Putamen (tissue), 1 donor: ENCODE data around the gene NEK8.
A peak's percentile ranks its signal among the peaks of the same experiment; 100 is the strongest.
"Not testable (repeated sequence)": the region's sequence is repeated elsewhere in the genome, so short reads cannot be mapped to it uniquely, and the experiment has no call there.

ENCODE experiments used
- DNase-seq: peaks from one replicate; pipeline ENCODE4 v3.0.0-alpha.2; 2016; ENCODE audit warnings: low spot score

Gene NEK8

DNA sequence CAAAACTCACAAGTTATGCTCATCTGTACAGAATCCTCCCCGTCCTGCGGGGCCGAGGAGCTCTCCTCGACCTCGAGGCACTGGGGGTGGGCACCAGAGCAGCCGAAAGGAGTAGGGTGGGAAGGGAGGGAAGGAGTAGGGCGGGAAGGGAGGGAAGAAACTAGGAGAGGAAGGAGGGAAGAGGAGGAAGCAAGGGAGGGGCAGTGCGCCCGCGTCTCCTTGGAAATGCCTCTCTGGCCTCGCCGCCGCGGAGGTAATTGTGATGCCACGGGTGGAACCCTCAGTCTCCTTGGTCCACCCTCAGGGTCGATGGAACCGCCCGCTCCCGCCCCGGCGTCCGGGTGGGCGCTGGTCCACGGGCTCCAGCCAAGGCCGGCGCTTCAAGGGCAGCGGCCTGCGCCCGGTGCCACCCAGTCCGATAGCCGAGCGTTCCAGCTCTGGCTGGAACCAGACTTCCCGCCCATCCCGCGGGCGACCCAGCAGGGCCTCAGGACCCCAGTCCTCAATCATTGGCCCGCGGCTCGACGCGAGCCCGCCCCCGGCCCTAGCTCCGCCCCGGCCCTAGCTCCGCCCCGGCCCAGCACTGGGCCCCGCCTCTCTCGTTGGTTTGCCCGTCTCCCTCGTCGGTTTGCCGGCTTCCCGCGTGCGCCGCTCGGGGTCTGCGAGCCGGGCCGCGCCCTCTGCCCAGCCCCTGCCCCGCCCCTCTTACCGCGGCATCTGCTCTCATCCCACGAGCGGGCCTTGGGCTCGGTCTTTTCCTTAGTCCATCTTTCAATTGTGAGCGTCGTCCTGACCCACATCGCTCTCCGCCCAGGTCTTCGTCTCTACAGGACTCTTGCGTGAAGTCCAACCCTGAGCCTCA is 17.5 kb upstream of the NEK8 start:
- DNase-seq: peak; percentile 79

DNA sequence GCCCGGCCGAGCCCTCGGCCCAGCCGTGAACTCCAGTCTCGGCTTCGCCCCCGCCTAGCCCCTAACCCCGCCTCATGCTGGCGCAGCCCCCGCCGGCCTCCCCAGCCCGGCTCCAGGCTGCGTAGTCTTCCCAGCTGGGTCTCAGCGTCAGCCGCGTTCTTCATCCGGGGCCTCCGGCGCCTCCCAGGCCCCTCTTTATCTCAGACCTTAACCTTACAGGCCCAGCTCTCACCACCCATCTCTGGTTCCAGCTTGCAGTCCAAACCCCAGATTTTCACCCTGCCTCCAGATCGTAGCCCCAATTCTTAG is 16.9 kb upstream of the NEK8 start, which contains the start of gene PROCA1:
Gene PROCA1, minus strand, starts transcription at position 166 of the 309 bp plus-strand sequence. CDS start 228 bp downstream, outside the sequence.
- DNase-seq: no peak

DNA sequence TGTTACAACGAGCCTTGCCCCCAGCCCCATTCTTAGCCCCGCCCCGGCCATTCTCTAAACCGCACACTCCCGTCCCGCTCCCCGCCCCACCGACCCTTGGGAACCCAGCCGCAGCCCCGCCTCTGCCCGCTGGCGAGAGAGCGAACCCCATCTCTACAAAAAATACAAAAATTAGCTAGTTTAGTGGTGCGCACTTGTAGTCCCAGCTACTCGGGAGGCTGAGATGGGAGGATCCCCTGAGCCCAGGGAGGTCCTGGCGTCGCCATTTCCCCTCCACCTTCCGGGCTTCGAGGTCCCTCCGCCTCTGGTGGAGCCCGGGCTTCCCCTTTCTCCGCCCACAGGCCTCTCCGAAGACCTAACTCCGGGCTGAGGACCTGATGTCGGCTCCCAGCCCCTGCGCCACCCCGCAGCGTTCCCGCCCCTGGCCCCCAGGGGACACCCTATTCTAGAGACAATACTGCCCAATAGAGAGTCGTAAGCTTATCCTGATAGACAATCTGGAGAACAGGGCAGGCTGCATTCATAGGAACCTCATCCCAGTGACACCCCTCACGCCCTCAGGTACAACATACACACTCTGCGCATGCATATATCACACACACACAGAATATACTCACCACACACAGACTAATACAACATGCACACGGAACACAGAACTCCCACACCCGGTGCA is 16.4 kb upstream of the NEK8 start:
- DNase-seq: no peak

DNA sequence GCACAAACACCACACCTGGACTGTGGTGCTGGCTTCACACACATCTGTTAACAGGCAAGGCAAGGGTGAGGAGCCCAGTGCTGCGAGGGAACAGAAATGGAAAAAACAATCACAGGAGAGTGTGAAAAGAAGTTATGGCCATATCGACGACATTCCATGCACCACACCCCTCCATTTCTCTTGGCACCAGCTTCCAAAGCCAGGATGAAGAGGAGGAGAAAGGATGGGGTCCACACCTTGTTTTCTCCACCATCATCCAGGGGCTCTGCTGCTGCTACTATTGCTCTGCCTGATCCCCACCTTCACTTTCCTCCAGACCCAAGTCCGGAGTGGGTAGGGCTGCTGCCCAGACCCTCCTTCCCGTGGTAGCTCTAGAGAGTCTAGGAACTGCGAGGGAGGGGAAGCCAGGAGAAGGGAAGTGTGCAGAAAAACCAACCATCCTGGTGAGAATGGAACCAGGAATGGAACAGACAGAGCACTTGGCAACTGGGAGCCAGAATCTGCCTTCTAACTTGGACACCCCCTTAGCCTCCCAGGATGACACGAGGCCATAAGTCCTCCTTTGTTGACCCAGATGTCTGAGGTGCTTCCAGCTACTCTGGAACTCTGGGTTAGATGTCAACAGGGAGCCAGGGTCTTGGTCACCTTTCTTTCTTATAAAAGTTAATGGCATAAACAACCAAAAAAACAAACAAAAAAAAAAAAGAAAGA is 15.7 kb upstream of the NEK8 start:
- no peak for DNase-seq

- no peak for DNase-seq
These were observed 14.3 kb upstream of the NEK8 start for GRCh38 chr17:28714281-28714680.

DNA sequence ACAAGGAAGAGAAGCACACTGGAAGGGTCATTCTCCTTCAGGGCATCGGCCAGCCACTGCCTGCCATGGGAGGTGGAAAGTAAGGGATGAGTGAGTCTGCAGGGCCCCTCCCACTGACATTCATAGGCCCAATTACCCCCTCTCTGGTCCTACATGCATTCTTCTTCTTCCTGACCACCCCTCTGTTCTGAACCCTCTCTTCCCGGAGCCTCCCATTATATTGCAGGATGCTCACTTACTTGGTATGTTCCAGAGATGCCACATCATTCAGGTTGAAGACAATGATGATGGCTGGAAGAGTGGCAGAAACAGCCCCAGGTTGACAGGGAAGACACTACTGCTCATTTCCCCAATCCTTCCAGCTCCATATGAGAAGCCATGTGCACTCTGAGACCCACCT is 13.4 kb upstream of the NEK8 start:
- no peak for DNase-seq

- no peak for DNase-seq
These were observed 11.6 kb upstream of the NEK8 start for GRCh38 chr17:28716740-28717577.

DNA sequence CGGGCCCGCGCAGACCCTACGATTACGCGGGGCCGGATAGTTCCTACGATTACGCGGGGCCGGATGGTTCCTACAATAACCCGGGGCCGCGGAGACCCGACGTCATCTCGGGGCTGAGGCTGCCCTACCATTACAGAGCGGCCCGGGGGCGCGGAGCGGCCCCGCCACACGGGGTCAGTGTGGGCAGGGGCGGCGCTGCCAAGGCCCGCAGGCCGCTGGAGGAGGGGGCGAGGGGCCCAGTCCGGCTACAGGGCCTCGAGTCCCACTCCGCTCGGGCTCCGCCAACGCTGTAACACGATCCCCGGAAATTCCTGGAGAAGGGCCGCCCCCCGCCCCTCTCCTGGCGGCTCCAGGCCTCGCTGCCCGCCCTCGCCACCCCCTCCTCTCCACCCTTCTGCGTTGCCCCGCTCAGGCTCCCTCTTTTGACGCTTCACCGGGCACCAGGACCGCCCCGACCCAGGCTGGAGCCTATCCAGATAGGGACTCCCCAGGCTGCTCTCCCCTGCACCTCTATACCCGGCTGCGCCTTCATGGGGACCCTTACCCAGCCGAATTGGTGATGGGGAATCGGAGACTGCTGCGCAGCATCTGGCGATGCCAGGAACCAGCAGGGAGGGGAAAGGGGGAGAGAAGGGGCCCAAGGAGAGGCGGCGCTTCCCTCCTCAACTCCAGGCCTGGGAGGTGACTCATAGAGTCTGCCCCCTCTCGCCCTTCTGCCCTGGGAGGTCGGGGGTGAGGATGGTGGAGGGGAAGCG is 10.8 kb upstream of the NEK8 start, which contains the start of gene RAB34:
Gene RAB34, minus strand, starts transcription at position 291 of the 755 bp plus-strand sequence. CDS start 602 bp downstream, outside the sequence.
- DNase-seq: no peak

- DNase-seq: no peak
These were observed 10.1 kb upstream of the NEK8 start for GRCh38 chr17:28718333-28719020.

DNA sequence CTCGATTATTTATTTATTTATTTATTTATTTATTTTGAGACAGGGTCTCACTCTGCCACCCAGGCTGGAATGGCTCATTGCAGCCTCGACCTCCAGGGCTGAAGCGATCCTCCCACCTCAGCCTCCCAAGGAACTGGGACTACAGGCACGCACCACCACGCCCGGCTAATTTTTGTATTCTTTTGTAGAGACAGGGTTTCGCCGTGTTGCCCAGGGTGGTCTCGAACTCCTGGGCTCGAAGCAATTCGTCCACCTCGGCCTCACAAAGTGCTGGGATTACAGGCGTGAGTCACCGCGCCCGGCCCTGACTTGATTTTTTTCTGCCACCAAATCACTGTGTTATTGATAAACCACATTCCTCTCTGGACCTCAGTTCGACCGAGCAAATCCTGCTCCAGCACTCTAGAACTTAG is 9.6 kb upstream of the NEK8 start:
- DNase-seq: no peak

DNA sequence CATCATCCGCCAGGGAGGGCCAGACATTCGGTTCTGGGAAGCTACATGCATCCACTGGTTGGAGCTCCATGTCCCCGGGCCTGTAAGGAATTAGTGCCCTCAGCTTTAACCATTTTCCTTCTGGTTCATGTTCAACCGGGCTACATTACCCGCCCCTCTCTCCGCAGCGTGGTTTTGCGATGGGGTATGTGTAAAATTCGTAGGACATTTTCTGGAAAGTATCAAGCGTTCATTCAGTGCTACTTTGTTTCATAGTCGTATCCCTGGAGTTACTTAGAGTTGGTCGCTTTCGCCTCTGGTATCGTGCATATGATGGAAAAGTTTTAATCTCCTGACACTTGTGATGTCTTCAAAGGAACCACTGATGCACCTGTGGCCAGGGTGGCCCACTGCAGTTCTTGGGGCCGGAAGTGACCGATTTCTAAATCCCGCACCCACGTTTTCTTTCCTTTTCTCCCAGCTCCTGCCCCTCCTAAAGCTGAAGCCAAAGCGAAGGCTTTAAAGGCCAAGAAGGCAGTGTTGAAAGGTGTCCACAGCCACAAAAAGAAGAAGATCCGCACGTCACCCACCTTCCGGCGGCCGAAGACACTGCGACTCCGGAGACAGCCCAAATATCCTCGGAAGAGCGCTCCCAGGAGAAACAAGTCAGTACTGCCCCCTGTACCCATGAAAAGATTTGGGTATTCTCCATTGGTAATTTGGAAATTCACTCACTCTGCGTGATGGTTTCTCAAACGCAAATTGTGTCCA is 8.2 kb upstream of the NEK8 start:
- no peak for DNase-seq

- DNase-seq: not testable (repeated sequence)
These were observed 7.6 kb upstream of the NEK8 start for GRCh38 chr17:28720997-28721329.

DNA sequence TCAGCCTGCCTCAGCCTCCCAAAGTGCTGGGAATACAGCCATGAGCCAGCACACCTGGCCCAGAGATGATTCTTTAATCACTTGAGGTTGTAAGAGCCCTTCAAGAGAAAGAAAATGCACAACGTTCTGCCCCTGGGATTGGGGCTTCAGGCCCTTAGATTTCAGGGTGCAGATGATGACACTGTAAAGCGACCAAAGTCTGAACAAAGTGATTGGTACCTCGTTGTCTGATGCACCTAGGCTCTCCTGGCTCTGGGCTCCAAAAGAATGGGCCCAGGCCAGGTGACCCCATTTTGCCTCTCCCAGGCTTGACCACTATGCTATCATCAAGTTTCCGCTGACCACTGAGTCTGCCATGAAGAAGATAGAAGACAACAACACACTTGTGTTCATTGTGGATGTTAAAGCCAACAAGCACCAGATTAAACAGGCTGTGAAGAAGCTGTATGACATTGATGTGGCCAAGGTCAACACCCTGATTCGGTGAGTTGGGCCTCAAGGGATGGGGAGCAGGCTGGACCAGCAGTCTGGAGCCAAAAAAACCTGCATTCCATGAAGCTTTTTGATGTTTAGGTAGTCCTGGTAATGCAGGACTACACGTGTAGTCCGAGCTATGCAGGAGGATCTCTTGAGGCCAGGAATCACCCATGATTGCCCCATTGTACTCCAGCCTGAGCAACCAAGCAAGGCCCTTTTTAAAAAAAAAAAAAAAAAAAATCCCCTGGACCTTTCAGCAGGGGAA is 6.0 kb upstream of the NEK8 start:
- no peak for DNase-seq

- DNase-seq: no peak
These were observed 5.3 kb upstream of the NEK8 start for GRCh38 chr17:28723159-28723835.

DNA sequence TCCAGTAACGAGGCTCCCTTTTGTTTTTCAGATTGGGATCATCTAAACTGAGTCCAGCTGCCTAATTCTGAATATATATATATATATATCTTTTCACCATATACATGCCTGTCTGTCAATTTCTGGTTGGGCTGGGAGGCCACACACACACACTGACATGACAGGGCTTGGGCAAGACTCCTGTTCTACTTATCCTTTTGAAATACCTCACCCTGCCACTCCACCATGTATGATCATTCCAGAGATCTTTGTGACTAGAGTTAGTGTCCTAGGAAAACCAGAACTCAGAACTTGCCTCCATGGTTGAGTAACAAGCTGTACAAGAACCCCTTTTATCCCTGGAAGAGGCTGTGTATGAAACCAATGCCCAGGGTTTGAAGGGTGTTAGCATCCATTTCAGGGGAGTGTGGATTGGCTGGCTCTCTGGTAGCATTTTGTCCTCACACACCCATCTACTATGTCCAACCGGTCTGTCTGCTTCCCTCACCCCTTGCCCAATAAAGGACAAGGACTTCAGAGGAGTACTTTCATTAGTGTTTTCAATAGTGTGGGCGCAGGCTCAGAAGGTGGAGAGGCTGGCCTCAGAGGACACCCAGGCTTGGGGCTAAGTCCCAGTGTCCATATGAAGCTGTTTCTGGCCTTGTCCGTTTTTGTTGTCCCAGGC is 4.6 kb upstream of the NEK8 start:
- not testable (repeated sequence) for DNase-seq

GRCh38 chr17:28724500-28725165 is 4.0 kb upstream of the NEK8 start:
- no peak for DNase-seq

DNA sequence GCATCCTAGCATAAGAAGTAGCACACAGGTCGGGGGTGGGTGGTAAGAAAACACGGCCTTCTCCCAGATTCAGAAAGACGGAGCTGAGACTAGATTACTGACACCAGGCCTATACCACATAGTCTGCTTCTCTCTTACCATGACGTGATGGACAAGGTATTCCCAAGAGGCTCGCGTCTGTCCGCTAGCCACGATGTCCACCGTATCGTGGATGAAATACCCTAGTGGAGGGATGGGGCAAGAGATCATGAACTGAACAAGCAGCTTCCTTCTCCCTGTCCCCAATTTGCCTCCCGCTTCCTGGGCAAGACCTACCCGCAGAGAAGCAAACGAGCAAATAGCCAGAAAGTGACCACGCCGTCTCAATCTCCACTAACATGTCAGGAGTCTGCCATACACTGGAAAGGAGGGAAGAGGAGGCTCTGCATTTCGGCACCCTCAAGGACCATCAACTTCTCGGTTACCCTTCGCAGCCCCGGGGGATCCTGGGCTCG is 3.4 kb upstream of the NEK8 start:
- no peak for DNase-seq
